Vagina (tissue), 2 donors: Measurements from ENCODE around the gene TFAP2A.

Source experiments
- POLR2AphosphoS5 ChIP-seq, 2 donors: sonication (generic); formaldehyde crosslinking; IDR thresholded peaks; one replicate each; pipeline ENCODE4 v1.9.0; 2017; ENCODE audit warnings: antibody characterized with exemption in 2 of 2, mild to moderate bottlenecking in 2 of 2, low read depth in 1 of 2; ENCODE audit not compliant: insufficient read depth in 1 of 2
- TF ChIP-seq, protein P1 (sequence below), 3 experiments: fragments of 450-650 bp in 2 of 3; fragments of 200-600 bp in 1 of 3; sonication (generic) in 1 of 3; IDR thresholded peaks; one replicate each; pipeline ENCODE4 v1.5.1; 2017 to 2019; ENCODE audit warnings: antibody characterized with exemption in 3 of 3, mild to moderate bottlenecking in 2 of 3, moderate library complexity in 2 of 3

- TF ChIP-seq, protein P1, sequence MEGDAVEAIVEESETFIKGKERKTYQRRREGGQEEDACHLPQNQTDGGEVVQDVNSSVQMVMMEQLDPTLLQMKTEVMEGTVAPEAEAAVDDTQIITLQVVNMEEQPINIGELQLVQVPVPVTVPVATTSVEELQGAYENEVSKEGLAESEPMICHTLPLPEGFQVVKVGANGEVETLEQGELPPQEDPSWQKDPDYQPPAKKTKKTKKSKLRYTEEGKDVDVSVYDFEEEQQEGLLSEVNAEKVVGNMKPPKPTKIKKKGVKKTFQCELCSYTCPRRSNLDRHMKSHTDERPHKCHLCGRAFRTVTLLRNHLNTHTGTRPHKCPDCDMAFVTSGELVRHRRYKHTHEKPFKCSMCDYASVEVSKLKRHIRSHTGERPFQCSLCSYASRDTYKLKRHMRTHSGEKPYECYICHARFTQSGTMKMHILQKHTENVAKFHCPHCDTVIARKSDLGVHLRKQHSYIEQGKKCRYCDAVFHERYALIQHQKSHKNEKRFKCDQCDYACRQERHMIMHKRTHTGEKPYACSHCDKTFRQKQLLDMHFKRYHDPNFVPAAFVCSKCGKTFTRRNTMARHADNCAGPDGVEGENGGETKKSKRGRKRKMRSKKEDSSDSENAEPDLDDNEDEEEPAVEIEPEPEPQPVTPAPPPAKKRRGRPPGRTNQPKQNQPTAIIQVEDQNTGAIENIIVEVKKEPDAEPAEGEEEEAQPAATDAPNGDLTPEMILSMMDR (IDR thresholded peaks at IDR 0.05), result no peak
- TF ChIP-seq POLR2AphosphoS5 (IDR thresholded peaks at IDR 0.05; ENCODE audit: insufficient read depth in 1 of 2, low read depth in 1 of 2), result no peak
Measured at GRCh38 chr6:10401004-10401536, 13.8 kb downstream of the TFAP2A start.
